OCI-LY3 (cell line): ENCODE data around the gene BCL11A.

Experiments used
- CTCF ChIP-seq: fragments of 200-600, 300-600 bp; sonication (generic); IDR thresholded peaks from 2 replicates; pipeline ENCODE4 v1.5.1; 2014; ENCODE audit warnings: antibody characterized with exemption, low read length, low read depth
- EZH2phosphoT487 ChIP-seq: fragments of 200-600 bp; shearing (Covaris generic); IDR thresholded peaks from 2 replicates; pipeline ENCODE4 v1.6.1; 2018; ENCODE audit warnings: antibody characterized with exemption, mixed run types, low read depth

- no peak for TF ChIP-seq EZH2phosphoT487
- no peak for TF ChIP-seq CTCF
Observed at GRCh38 chr2:60518567-60518966, 34.9 kb downstream of the BCL11A start.
